ENCODE measurements around the gene PEX26.

Gene PEX26

DNA sequence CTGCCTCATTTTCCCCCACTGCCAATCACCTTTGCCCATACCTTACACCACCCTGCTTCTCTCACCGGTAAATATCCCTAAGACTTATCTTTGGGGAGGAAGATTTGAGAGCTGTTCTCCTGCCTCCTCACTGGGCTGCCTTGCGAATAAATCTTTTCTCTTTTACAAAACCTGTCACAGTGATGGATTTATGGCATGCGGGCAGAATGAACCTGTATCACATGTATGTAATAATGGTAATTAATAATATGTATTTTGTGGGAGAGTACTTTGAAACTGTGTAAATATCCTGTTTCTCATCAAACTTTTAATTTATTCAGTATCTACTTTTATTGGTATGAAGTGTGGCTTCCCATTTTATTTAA is 68.6 kb downstream of the PEX26 start:
- H3K4me1 ChIP-seq (ENCODE audit: control insufficient read depth, insufficient read depth, low read length) = no peaks in the 10 kb centered on the region
- H3K27me3 ChIP-seq (ENCODE audit: control insufficient read depth, insufficient read depth, low read length) = peaks cover 32% of the 10 kb centered on the region
- no peaks in the 10 kb centered on the region for H3K36me3 ChIP-seq (ENCODE audit: control insufficient read depth, insufficient read depth, low read length)
- H3K9me3 ChIP-seq (ENCODE audit: control insufficient read depth, insufficient read depth, low read depth, low read length) = peaks cover 6% of the 10 kb centered on the region
- H3K9ac ChIP-seq (ENCODE audit: low read length) = no peak overlapping the region
- no peak overlapping the region for H3K4me3 ChIP-seq (ENCODE audit: low read depth, low read length)
- no peak overlapping the region for H3K27ac ChIP-seq (ENCODE audit: low read depth, low read length)

DNA sequence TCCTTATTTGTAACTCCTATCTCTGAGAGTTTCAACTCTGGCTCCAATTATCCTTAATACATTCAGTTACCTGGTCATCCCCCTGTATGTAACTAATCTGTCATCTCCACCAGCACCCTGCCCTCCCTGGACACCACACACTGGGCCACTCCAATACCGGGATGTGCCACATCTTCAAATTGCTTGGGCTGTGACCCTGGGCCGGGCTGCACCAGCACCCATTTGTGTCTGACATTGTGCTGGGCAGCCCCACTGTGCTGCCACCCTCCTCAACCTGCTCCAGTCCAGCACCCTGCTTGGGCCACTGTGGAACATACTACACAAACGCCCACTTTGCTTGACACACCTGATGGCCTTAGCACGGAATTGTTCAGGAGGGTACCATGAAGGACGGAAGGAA is 70.0 kb downstream of the PEX26 start:
- Histone ChIP-seq H3K9ac (ENCODE audit: low read length) (no peak overlapping the region), H3K4me1 (ENCODE audit: control insufficient read depth, insufficient read depth, low read length) (no peaks in the 10 kb centered on the region), H3K27ac (ENCODE audit: low read depth, low read length) (no peak overlapping the region), H3K9me3 (ENCODE audit: control insufficient read depth, insufficient read depth, low read depth, low read length) (0 out of 2 replicates have a peak, but pooled peaks cover under 1% of the 10 kb centered on the region), H3K4me3 (ENCODE audit: low read depth, low read length) (no peak overlapping the region), H3K36me3 (ENCODE audit: control insufficient read depth, insufficient read depth, low read length) (no peaks in the 10 kb centered on the region), H3K27me3 (ENCODE audit: control insufficient read depth, insufficient read depth, low read length) (peaks cover 32% of the 10 kb centered on the region)

DNA sequence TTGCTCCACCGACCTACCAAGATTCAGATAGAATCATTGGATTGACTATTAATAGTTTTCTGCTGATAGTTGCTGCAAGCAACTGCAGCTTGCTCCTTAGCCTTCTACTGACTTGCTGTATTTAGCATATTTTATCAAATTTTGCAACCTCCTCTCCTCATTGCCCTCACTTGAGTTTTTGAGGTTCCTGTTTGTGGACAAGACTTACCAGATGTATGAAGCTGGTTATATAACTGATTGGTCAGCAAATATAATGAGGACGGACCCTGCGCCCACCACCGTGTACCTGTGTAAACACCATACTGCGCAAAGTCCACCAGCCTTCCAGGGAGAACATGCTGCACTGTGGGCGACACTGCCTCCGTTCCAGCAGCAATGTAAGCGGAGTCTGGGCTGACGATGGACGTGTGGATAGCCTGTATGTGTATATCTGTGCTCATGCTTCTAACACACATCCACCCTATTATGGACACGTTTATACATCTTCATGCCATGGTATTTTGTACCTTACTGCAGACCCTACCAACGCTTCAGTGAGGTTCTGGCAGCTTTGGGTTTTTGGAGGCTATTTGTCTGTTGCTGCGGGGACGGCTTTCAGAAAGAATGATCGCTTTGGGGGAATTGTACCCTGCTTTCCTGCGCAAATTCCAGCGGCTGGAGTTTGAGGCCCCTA is 70.6 kb downstream of the PEX26 start:
- peaks cover 32% of the 10 kb centered on the region for H3K27me3 ChIP-seq (ENCODE audit: control insufficient read depth, insufficient read depth, low read length)
- no peak overlapping the region for H3K27ac ChIP-seq (ENCODE audit: low read depth, low read length)
- H3K4me3 ChIP-seq (ENCODE audit: low read depth, low read length) = no peak overlapping the region
- no peak overlapping the region for H3K9ac ChIP-seq (ENCODE audit: low read length)
- H3K9me3 ChIP-seq (ENCODE audit: control insufficient read depth, insufficient read depth, low read depth, low read length) = no peaks in the 10 kb centered on the region
- no peaks in the 10 kb centered on the region for H3K36me3 ChIP-seq (ENCODE audit: control insufficient read depth, insufficient read depth, low read length)
- no peaks in the 10 kb centered on the region for H3K4me1 ChIP-seq (ENCODE audit: control insufficient read depth, insufficient read depth, low read length)

DNA sequence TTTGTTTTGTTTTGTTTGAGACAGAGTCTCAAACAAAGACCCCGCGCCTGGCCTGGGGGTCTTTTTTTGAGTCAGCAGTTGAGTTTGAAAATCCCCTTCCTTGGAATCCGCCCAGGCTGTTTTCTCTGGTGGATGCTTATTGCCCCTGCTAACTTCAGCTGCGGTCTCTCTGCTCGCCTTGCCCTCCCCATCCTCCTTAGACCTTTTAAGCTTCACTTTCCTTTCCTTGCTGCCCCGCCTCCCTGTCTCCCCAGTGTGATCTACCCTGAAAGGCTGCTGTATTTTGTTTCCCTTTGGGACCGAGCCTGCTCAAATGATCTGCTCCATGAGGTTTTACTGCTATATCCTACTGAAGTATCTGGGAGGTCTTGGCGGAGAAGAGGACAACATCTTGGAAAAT is 74.7 kb downstream of the PEX26 start:
- H3K27me3 ChIP-seq (ENCODE audit: control insufficient read depth, insufficient read depth, low read length) = peaks cover 32% of the 10 kb centered on the region
- no peak overlapping the region for H3K4me3 ChIP-seq (ENCODE audit: low read depth, low read length)

DNA sequence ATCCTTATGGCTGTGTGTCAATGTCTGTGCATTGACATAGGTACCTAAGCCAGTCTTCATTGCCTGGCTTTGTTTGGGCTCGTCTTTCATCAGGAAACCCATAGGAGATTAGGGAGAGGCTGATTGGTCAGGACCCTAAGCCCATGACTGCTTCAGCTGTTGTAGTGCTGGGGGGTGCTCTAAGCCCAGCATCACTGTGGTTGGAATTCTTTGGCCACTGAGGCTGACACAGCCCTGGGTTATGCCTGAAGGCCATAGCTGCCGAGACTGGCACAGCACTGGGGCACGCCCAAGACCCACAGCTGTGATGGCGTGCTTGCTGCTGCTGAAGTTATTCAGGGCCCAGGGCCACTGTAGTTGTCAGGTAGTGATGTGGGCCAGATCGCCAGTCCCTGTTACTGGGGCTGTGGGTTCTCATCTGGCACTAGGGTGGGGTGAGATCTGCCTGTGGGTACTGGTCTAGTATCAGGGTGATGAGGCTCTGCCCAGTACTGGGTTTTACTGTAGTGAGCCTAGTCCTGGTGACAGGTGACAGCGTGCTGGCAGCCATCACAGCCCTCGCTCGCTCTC is 77.1 kb downstream of the PEX26 start:
- H3K9me3 ChIP-seq (ENCODE audit: control insufficient read depth, insufficient read depth, low read depth, low read length) = no peaks in the 10 kb centered on the region
- H3K36me3 ChIP-seq (ENCODE audit: control insufficient read depth, insufficient read depth, low read length) = no peaks in the 10 kb centered on the region
- no peak overlapping the region for H3K27ac ChIP-seq (ENCODE audit: low read depth, low read length)
- H3K27me3 ChIP-seq (ENCODE audit: control insufficient read depth, insufficient read depth, low read length) = peaks cover 12% of the 10 kb centered on the region
- H3K4me3 ChIP-seq (ENCODE audit: low read depth, low read length) = no peak overlapping the region
- peaks cover 7% of the 10 kb centered on the region for H3K4me1 ChIP-seq (ENCODE audit: control insufficient read depth, insufficient read depth, low read length)
- no peak overlapping the region for H3K9ac ChIP-seq (ENCODE audit: low read length)

More for the DNA sequence above, 74.7 kb downstream of the PEX26 start:
- Histone ChIP-seq H3K9ac (ENCODE audit: low read length) (no peak overlapping the region), H3K9me3 (ENCODE audit: control insufficient read depth, insufficient read depth, low read depth, low read length) (no peaks in the 10 kb centered on the region), H3K36me3 (ENCODE audit: control insufficient read depth, insufficient read depth, low read length) (no peaks in the 10 kb centered on the region), H3K4me1 (ENCODE audit: control insufficient read depth, insufficient read depth, low read length) (peaks cover 3% of the 10 kb centered on the region), H3K27ac (ENCODE audit: low read depth, low read length) (no peak overlapping the region)

All from HUES6 (cell line).